ENCODE results near the gene NOVA2. TPM values are rescaled to one million over a fixed set of nuclear protein-coding genes. Genes with fewer than 3 reads are reported as not detected.
A peak's percentile ranks its signal among the peaks of the same experiment; 100 is the strongest.

NOVA2 gene
- polyA plus RNA-seq, 3 donors, result not detected

GRCh38 chr19:45919678-45920077 lies 54.0 kb downstream of the NOVA2 start:
- Histone ChIP-seq H4K20me1 (ENCODE audit: insufficient read depth, low read length) (no peaks in the 10 kb centered on the region), H3K4me1 (ENCODE audit: control insufficient read depth in 1 of 2, insufficient read depth in 2 of 2, low read length in 2 of 2) (no peaks in the 10 kb centered on the region), H3K36me3 (replicated peaks in 1 of 2; ENCODE audit: control insufficient read depth in 1 of 2, insufficient read depth in 2 of 2, low read length in 2 of 2) (no peaks in the 10 kb centered on the region), H3K79me2 (ENCODE audit: insufficient read depth, low read length) (no peaks in the 10 kb centered on the region), H3K4me2 (replicated peaks; ENCODE audit: extremely low read depth, low read length, poor library complexity, severe bottlenecking) (no peak overlapping the region), H3K9ac (ENCODE audit: insufficient read depth, low read length, poor library complexity, severe bottlenecking) (no peak overlapping the region), H3K9me3 (replicated peaks in 1 of 2; ENCODE audit: control insufficient read depth in 1 of 2, insufficient read depth in 1 of 2, low read length in 2 of 2) (no peaks in the 10 kb centered on the region), H3K27ac (ENCODE audit: low read depth in 1 of 2, low read length in 2 of 2) (no peak overlapping the region), H3K27me3 (ENCODE audit: control insufficient read depth in 2 of 2, insufficient read depth in 2 of 2, low read length in 2 of 2) (no peaks in the 10 kb centered on the region), H3K4me3 (replicated peaks in 1 of 3; ENCODE audit: low read depth in 2 of 3, low read length in 3 of 3) (no peak overlapping the region), H2AFZ (ENCODE audit: insufficient read depth, low read depth, low read length, poor library complexity, severe bottlenecking) (no peak overlapping the region)
- Mint-ChIP-seq H3K27ac (no peak overlapping the region), H3K36me3 (no peaks in the 10 kb centered on the region), H3K27me3 (ENCODE audit: low read depth in 3 of 3) (peaks cover 18 to 45% (median 35%) of the 10 kb centered on the region in 3 donors), H3K4me1 (no peaks in the 10 kb centered on the region), H3K4me3 (no peak overlapping the region), H3K9me3 (no peaks in the 10 kb centered on the region)
- intact Hi-C loops (cut with micrococcal nuclease), result loop anchor here in 1 of 2 donors (10.0 kb wide), 1 partner anchor 55 kb away; the partner anchor contains the start of genes FOXA3 and SYMPK
- 65% methylated on average over 3 of the region's 7 CpGs for WGBS (ENCODE audit: insufficient coverage)
- TF ChIP-seq CTCF (IDR thresholded peaks at IDR 0.05), result no peak
- no peak for DNase-seq

GRCh38 chr19:45918721-45919120 lies 54.9 kb downstream of the NOVA2 start:
- H3K9me3 Mint-ChIP-seq, result no peaks in the 10 kb centered on the region
- no peaks in the 10 kb centered on the region for H3K36me3 ChIP-seq (replicated peaks in 1 of 2; ENCODE audit: control insufficient read depth in 1 of 2, insufficient read depth in 2 of 2, low read length in 2 of 2)
- H3K27ac Mint-ChIP-seq, result no peak overlapping the region
- WGBS (ENCODE audit: insufficient coverage), result 73% methylated on average over 3 of the region's 4 CpGs
- no peak overlapping the region for H2AFZ ChIP-seq (ENCODE audit: insufficient read depth, low read depth, low read length, poor library complexity, severe bottlenecking)
- H3K4me3 ChIP-seq (replicated peaks in 1 of 3; ENCODE audit: low read depth in 2 of 3, low read length in 3 of 3), result no peak overlapping the region
- peaks cover 22 to 49% (median 35%) of the 10 kb centered on the region in 3 donors for H3K27me3 Mint-ChIP-seq (ENCODE audit: low read depth in 3 of 3)
- no peaks in the 10 kb centered on the region for H3K36me3 Mint-ChIP-seq
- no peak for TF ChIP-seq CTCF (IDR thresholded peaks at IDR 0.05)
- H3K4me1 ChIP-seq (ENCODE audit: control insufficient read depth in 1 of 2, insufficient read depth in 2 of 2, low read length in 2 of 2), result no peaks in the 10 kb centered on the region
- no peak overlapping the region for H3K27ac ChIP-seq (ENCODE audit: low read depth in 1 of 2, low read length in 2 of 2)
- no peaks in the 10 kb centered on the region for H3K9me3 ChIP-seq (replicated peaks in 1 of 2; ENCODE audit: control insufficient read depth in 1 of 2, insufficient read depth in 1 of 2, low read length in 2 of 2)
- H4K20me1 ChIP-seq (ENCODE audit: insufficient read depth, low read length), result no peaks in the 10 kb centered on the region
- intact Hi-C loops (cut with micrococcal nuclease), result no loop called here
- DNase-seq, result no peak
- no peaks in the 10 kb centered on the region for H3K27me3 ChIP-seq (ENCODE audit: control insufficient read depth in 2 of 2, insufficient read depth in 2 of 2, low read length in 2 of 2)
- no peak overlapping the region for H3K4me2 ChIP-seq (replicated peaks; ENCODE audit: extremely low read depth, low read length, poor library complexity, severe bottlenecking)
- no peak overlapping the region for H3K9ac ChIP-seq (ENCODE audit: insufficient read depth, low read length, poor library complexity, severe bottlenecking)
- peak overlapping the region in 1 of 2 donors; percentile 11 for H3K4me3 Mint-ChIP-seq
- H3K79me2 ChIP-seq (ENCODE audit: insufficient read depth, low read length), result no peaks in the 10 kb centered on the region
- H3K4me1 Mint-ChIP-seq, result no peaks in the 10 kb centered on the region

Data from CD14-positive monocyte (primary cell).